NT2/D1 (cell line): ENCODE results near the gene ELMOD3.

Experiments
- SUZ12 ChIP-seq: IDR thresholded peaks from 2 replicates; pipeline ENCODE4 v1.6.1; 2011; ENCODE audit not compliant: insufficient read length, insufficient read depth; ENCODE audit errors: extremely low read depth
- YY1 ChIP-seq: IDR thresholded peaks from 2 replicates; pipeline ENCODE4 v1.6.1; 2011; ENCODE audit not compliant: insufficient read length, insufficient read depth
- ZNF274 ChIP-seq: IDR thresholded peaks from 2 replicates; pipeline ENCODE4 v1.6.1; 2011; ENCODE audit warnings: mild to moderate bottlenecking, low read depth, low read length

GRCh38 chr2:85388878-85389538 is 34.4 kb downstream of the ELMOD3 start:
- TF ChIP-seq SUZ12 = no peak
- TF ChIP-seq ZNF274 = no peak
- TF ChIP-seq YY1 = no peak
